ENCODE data around the gene TMEM116. TPM values are rescaled to one million over a fixed set of nuclear protein-coding genes. Genes with fewer than 3 reads are reported as not detected.
"Not testable (repeated sequence)": the region's sequence is repeated elsewhere in the genome, so short reads cannot be mapped to it uniquely, and the experiment has no call there.

Gene TMEM116
- total RNA-seq, 1 donor: 10.5 TPM

- H3K79me2 ChIP-seq (ENCODE audit: insufficient read depth, low read length): no peaks in the 10 kb centered on the region
Measured at GRCh38 chr12:111975161-111975931, 37.6 kb downstream of the TMEM116 start.

GRCh38 chr12:111971800-111972199, 41.2 kb downstream of the TMEM116 start:
- Histone ChIP-seq H3K27me3 (ENCODE audit: insufficient read depth, low read length) (no peaks in the 10 kb centered on the region), H2AFZ (ENCODE audit: low read length) (no peak overlapping the region), H3K4me2 (ENCODE audit: insufficient read depth, low read length) (no peak overlapping the region), H3K4me3 (ENCODE audit: insufficient read depth, low read length) (no peak overlapping the region), H4K20me1 (ENCODE audit: insufficient read depth, low read length) (no peaks in the 10 kb centered on the region), H3K9me3 (ENCODE audit: low read depth, low read length) (no peaks in the 10 kb centered on the region), H3K4me1 (ENCODE audit: insufficient read depth, low read length) (no peaks in the 10 kb centered on the region), H3K79me2 (ENCODE audit: insufficient read depth, low read length) (no peaks in the 10 kb centered on the region), H3K36me3 (ENCODE audit: insufficient read depth, low read length) (no peaks in the 10 kb centered on the region), H3K27ac (ENCODE audit: low read depth, low read length) (no peak overlapping the region)
- no peak for TF ChIP-seq CTCF (IDR thresholded peaks at IDR 0.05; ENCODE audit: extremely low read depth, low read depth, low read length)
- no peak for DNase-seq (ENCODE audit: insufficient read length, low spot score, missing footprints)

More at GRCh38 chr12:111975161-111975931, 37.6 kb downstream of the TMEM116 start:
- no peak for DNase-seq (ENCODE audit: insufficient read length, low spot score, missing footprints)
- Histone ChIP-seq H4K20me1 (ENCODE audit: insufficient read depth, low read length) (no peaks in the 10 kb centered on the region), H3K4me2 (ENCODE audit: insufficient read depth, low read length) (no peak overlapping the region), H3K4me3 (ENCODE audit: insufficient read depth, low read length) (no peak overlapping the region), H3K36me3 (ENCODE audit: insufficient read depth, low read length) (no peaks in the 10 kb centered on the region), H2AFZ (ENCODE audit: low read length) (no peak overlapping the region), H3K4me1 (ENCODE audit: insufficient read depth, low read length) (no peaks in the 10 kb centered on the region), H3K9me3 (ENCODE audit: low read depth, low read length) (no peaks in the 10 kb centered on the region), H3K27me3 (ENCODE audit: insufficient read depth, low read length) (no peaks in the 10 kb centered on the region), H3K27ac (ENCODE audit: low read depth, low read length) (no peak overlapping the region)
- no peak for TF ChIP-seq CTCF (IDR thresholded peaks at IDR 0.05; ENCODE audit: extremely low read depth, low read depth, low read length)

- Histone ChIP-seq H3K4me1 (ENCODE audit: insufficient read depth, low read length) (no peaks in the 10 kb centered on the region), H3K27me3 (ENCODE audit: insufficient read depth, low read length) (no peaks in the 10 kb centered on the region)
- TF ChIP-seq CTCF (IDR thresholded peaks at IDR 0.05; ENCODE audit: extremely low read depth, low read depth, low read length): no peak
Measured at GRCh38 chr12:111964935-111965334, 48.0 kb downstream of the TMEM116 start.

GRCh38 chr12:111959518-111959917, 53.4 kb downstream of the TMEM116 start:
- H3K4me1 ChIP-seq (ENCODE audit: insufficient read depth, low read length); H3K9me3 ChIP-seq (ENCODE audit: low read depth, low read length); H3K36me3 ChIP-seq (ENCODE audit: insufficient read depth, low read length); H3K4me2 ChIP-seq (ENCODE audit: insufficient read depth, low read length); H4K20me1 ChIP-seq (ENCODE audit: insufficient read depth, low read length); H3K27ac ChIP-seq (ENCODE audit: low read depth, low read length); H3K79me2 ChIP-seq (ENCODE audit: insufficient read depth, low read length); H3K27me3 ChIP-seq (ENCODE audit: insufficient read depth, low read length); H3K4me3 ChIP-seq (ENCODE audit: insufficient read depth, low read length); DNase-seq (ENCODE audit: insufficient read length, low spot score, missing footprints); H2AFZ ChIP-seq (ENCODE audit: low read length): not testable (repeated sequence)

More at GRCh38 chr12:111964935-111965334, 48.0 kb downstream of the TMEM116 start:
- no peak for DNase-seq (ENCODE audit: insufficient read length, low spot score, missing footprints)
- Histone ChIP-seq H3K4me3 (ENCODE audit: insufficient read depth, low read length) (no peak overlapping the region), H4K20me1 (ENCODE audit: insufficient read depth, low read length) (no peaks in the 10 kb centered on the region), H3K9me3 (ENCODE audit: low read depth, low read length) (no peaks in the 10 kb centered on the region), H3K79me2 (ENCODE audit: insufficient read depth, low read length) (no peaks in the 10 kb centered on the region), H2AFZ (ENCODE audit: low read length) (no peak overlapping the region), H3K36me3 (ENCODE audit: insufficient read depth, low read length) (no peaks in the 10 kb centered on the region), H3K4me2 (ENCODE audit: insufficient read depth, low read length) (no peak overlapping the region), H3K27ac (ENCODE audit: low read depth, low read length) (no peak overlapping the region)

GRCh38 chr12:111957224-111957623, 55.7 kb downstream of the TMEM116 start:
- H2AFZ ChIP-seq (ENCODE audit: low read length); H3K36me3 ChIP-seq (ENCODE audit: insufficient read depth, low read length): not testable (repeated sequence)

More at GRCh38 chr12:111957224-111957623, 55.7 kb downstream of the TMEM116 start:
- H3K27ac ChIP-seq (ENCODE audit: low read depth, low read length); H3K4me2 ChIP-seq (ENCODE audit: insufficient read depth, low read length); H3K4me1 ChIP-seq (ENCODE audit: insufficient read depth, low read length); H4K20me1 ChIP-seq (ENCODE audit: insufficient read depth, low read length); H3K79me2 ChIP-seq (ENCODE audit: insufficient read depth, low read length); H3K9me3 ChIP-seq (ENCODE audit: low read depth, low read length); H3K4me3 ChIP-seq (ENCODE audit: insufficient read depth, low read length); H3K27me3 ChIP-seq (ENCODE audit: insufficient read depth, low read length); DNase-seq (ENCODE audit: insufficient read length, low spot score, missing footprints): not testable (repeated sequence)

Measured in osteoblast (primary cell).